ENCODE data around the gene EMILIN3. TPM values are rescaled to one million over a fixed set of nuclear protein-coding genes. Genes with fewer than 3 reads are reported as not detected.

The EMILIN3 gene
- total RNA-seq, 1 experiment from 2014 or later: 5.9 TPM

GRCh38 chr20:41330941-41331340 is 35.7 kb downstream of the EMILIN3 start:
- no peak overlapping the region for H3K4ac ChIP-seq (ENCODE audit: low read depth, low read length)
- H4K20me1 ChIP-seq (ENCODE audit: control insufficient read depth, insufficient read depth, insufficient read length): no peaks in the 10 kb centered on the region
- no peaks in the 10 kb centered on the region for H3K4me1 ChIP-seq (ENCODE audit: insufficient read depth, low read length)
- H3K36me3 Mint-ChIP-seq (ENCODE audit: insufficient read depth in 1 of 3, low read depth in 3 of 3): no peaks in the 10 kb centered on the region
- H2BK20ac ChIP-seq (ENCODE audit: low read depth, low read length, poor library complexity, severe bottlenecking): no peak overlapping the region
- H3K27ac Mint-ChIP-seq: peak overlapping the region in 1 of 3 experiments; percentile 59; a peak in 1 of 7 replicates
- no peak overlapping the region for H2BK15ac ChIP-seq (ENCODE audit: low read depth, low read length)
- no peaks in the 10 kb centered on the region for H3K79me2 ChIP-seq (ENCODE audit: insufficient read depth, low read length)
- H3K4me1 Mint-ChIP-seq: peaks cover 2 to 4% of the 10 kb centered on the region in 2 experiments; a peak in 1 of 4 replicates
- no peak overlapping the region for H3K4me3 Mint-ChIP-seq
- no peak overlapping the region for H2BK120ac ChIP-seq (ENCODE audit: low read depth, low read length, poor library complexity, severe bottlenecking)
- no peaks in the 10 kb centered on the region for H3K79me1 ChIP-seq (ENCODE audit: insufficient read depth, low read depth, low read length, poor library complexity, severe bottlenecking)
- H3K56ac ChIP-seq (ENCODE audit: insufficient read length, low read depth, low read length): no peak overlapping the region
- H3K23me2 ChIP-seq (ENCODE audit: insufficient read length, low read depth, low read length, poor library complexity, severe bottlenecking): no peaks in the 10 kb centered on the region
- no peaks in the 10 kb centered on the region for H3K9me3 Mint-ChIP-seq
- no peak for DNase-seq
- no peak overlapping the region for H3K14ac ChIP-seq (ENCODE audit: insufficient read depth, low read length)
- H3K27me3 Mint-ChIP-seq (ENCODE audit: low read depth): peaks cover 14% of the 10 kb centered on the region
- no peak overlapping the region for H4K5ac ChIP-seq (ENCODE audit: insufficient read length, low read depth, low read length)
- H2BK12ac ChIP-seq (ENCODE audit: insufficient read length, low read depth, low read length): no peak overlapping the region
- H3K18ac ChIP-seq (ENCODE audit: insufficient read length, low read depth, low read length): no peak overlapping the region
- no peak overlapping the region for H3K27ac ChIP-seq (ENCODE audit: insufficient read length, low read depth, low read length)
- TF ChIP-seq CTCF (conservative IDR thresholded peaks at IDR 0.05): no peak
- no peak overlapping the region for H4K8ac ChIP-seq (replicated peaks; ENCODE audit: insufficient read length, low read depth, low read length)
- no peak overlapping the region for H2BK5ac ChIP-seq (ENCODE audit: insufficient read length, low read length)
- H3K9me3 ChIP-seq (ENCODE audit: control insufficient read depth, low read depth, low read length): no peaks in the 10 kb centered on the region
- no peaks in the 10 kb centered on the region for H3K27me3 ChIP-seq (ENCODE audit: insufficient read depth, low read length)
- H3K4me2 ChIP-seq (ENCODE audit: insufficient read depth, insufficient read length, low read length): no peak overlapping the region
- WGBS (ENCODE audit: extremely low coverage, insufficient read length, low lambda C conversion rate): no CpG with 5 or more reads among the region's 1 CpG
- H4K91ac ChIP-seq (ENCODE audit: insufficient read length, low read depth, low read length): no peak overlapping the region
- H3T11ph ChIP-seq (ENCODE audit: low read length): no peak overlapping the region
- H2AK5ac ChIP-seq (ENCODE audit: insufficient read length, low read length): no peak overlapping the region
- H3K23ac ChIP-seq (ENCODE audit: insufficient read length, low read depth, low read length): no peak overlapping the region
- H2AFZ ChIP-seq (ENCODE audit: low read length): no peak overlapping the region
- H3K9ac ChIP-seq (ENCODE audit: extremely low read depth, insufficient read length, low read length): no peak overlapping the region
